Activated CD8-positive, alpha-beta T cell treated with anti-CD3 and anti-CD28 coated beads for 36 hours (primary cell): ENCODE measurements around the gene AFDN. TPM values are rescaled to one million over a fixed set of nuclear protein-coding genes. Genes with fewer than 3 reads are reported as not detected.

Source experiments
- ATAC-seq: fragments of 200-7000 bp; cut with Tn5 transposase; one replicate; pipeline ENCODE4 v1.10.0; 2021; ENCODE audit warnings: mild to moderate bottlenecking, moderate library complexity
- CTCF ChIA-PET: fragments of 350-600 bp; sonication (Branson Sonifier 250); formaldehyde crosslinking; loops from one replicate; lab custom pipeline; 2021; ENCODE audit warnings: antibody characterized with exemption; lab: Charles Lee
- POLR2A ChIA-PET: fragments of 350-600 bp; sonication (Branson Sonifier 250); formaldehyde crosslinking; loops from one replicate; lab custom pipeline; 2021; ENCODE audit warnings: antibody characterized with exemption; lab: Charles Lee
- DNase-seq: peaks from one replicate; pipeline ENCODE4 v3.0.0-alpha.2; 2020
- H3K27ac Mint-ChIP-seq: one replicate; pipeline ENCODE4 v1.8.0; 2021; ENCODE audit warnings: mild to moderate bottlenecking, mixed read lengths
- H3K27me3 Mint-ChIP-seq: one replicate; pipeline ENCODE4 v1.8.0; 2021; ENCODE audit warnings: mixed read lengths
- H3K36me3 Mint-ChIP-seq: one replicate; pipeline ENCODE4 v1.8.0; 2021; ENCODE audit warnings: low read depth, mixed read lengths
- H3K4me1 Mint-ChIP-seq: one replicate; pipeline ENCODE4 v1.8.0; 2021; ENCODE audit warnings: low read depth, mixed read lengths
- H3K4me3 Mint-ChIP-seq: one replicate; pipeline ENCODE4 v1.8.0; 2021; ENCODE audit warnings: mild to moderate bottlenecking, moderate library complexity, mixed read lengths
- H3K9me3 Mint-ChIP-seq: one replicate; pipeline ENCODE4 v1.8.0; 2021; ENCODE audit warnings: mixed read lengths
- intact Hi-C: fragments of 100-400 bp; cut with micrococcal nuclease; formaldehyde crosslinking; loops from one replicate; pipeline ENCODE4 v1.10.0; 2022
- total RNA-seq, 2 experiments: library from RNA; stranded (reverse); gene quantifications; one replicate each; pipeline ENCODE4 v1.2.3, GENCODE V29; 2021
- TF ChIP-seq, protein P1 (sequence below): fragments of 200-600 bp; IDR thresholded peaks from one replicate; pipeline ENCODE4 v1.8.0; 2022; ENCODE audit warnings: antibody characterized with exemption, mild to moderate bottlenecking

Gene AFDN
- total RNA-seq, 2 experiments from 2014 or later: 13.0 to 14.1 TPM

DNA sequence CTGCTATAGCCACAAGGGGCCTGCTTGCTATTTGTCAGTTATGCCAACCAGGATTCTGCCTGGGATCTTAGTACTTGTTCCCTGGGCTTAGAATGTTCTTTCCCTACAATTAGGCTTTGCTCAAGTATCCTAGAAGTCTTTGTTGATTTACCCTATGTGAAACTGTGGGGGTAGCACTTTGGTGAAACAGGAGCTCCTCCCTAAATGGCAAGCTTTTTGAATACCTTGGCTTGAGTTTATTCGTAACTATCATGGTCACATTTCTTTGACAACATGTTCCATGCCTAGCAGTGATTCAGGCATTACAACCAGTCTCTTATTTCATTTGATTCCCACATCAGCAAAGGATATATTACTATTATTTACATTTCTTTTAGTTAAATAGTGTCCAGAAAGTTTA, 21.2 kb downstream of the AFDN start:
- Mint-ChIP-seq H3K27ac (no peak overlapping the region), H3K27me3 (peaks cover 36% of the 10 kb centered on the region), H3K4me3 (no peak overlapping the region), H3K4me1 (no peaks in the 10 kb centered on the region), H3K36me3 (no peaks in the 10 kb centered on the region), H3K9me3 (no peaks in the 10 kb centered on the region)
- DNase-seq: no peak
- TF ChIP-seq, protein P1, sequence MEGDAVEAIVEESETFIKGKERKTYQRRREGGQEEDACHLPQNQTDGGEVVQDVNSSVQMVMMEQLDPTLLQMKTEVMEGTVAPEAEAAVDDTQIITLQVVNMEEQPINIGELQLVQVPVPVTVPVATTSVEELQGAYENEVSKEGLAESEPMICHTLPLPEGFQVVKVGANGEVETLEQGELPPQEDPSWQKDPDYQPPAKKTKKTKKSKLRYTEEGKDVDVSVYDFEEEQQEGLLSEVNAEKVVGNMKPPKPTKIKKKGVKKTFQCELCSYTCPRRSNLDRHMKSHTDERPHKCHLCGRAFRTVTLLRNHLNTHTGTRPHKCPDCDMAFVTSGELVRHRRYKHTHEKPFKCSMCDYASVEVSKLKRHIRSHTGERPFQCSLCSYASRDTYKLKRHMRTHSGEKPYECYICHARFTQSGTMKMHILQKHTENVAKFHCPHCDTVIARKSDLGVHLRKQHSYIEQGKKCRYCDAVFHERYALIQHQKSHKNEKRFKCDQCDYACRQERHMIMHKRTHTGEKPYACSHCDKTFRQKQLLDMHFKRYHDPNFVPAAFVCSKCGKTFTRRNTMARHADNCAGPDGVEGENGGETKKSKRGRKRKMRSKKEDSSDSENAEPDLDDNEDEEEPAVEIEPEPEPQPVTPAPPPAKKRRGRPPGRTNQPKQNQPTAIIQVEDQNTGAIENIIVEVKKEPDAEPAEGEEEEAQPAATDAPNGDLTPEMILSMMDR: no peak
- intact Hi-C loops: no loop called here
- ChIA-PET POLR2A (no interaction called here), CTCF (no interaction called here)
- ATAC-seq: no peak

DNA sequence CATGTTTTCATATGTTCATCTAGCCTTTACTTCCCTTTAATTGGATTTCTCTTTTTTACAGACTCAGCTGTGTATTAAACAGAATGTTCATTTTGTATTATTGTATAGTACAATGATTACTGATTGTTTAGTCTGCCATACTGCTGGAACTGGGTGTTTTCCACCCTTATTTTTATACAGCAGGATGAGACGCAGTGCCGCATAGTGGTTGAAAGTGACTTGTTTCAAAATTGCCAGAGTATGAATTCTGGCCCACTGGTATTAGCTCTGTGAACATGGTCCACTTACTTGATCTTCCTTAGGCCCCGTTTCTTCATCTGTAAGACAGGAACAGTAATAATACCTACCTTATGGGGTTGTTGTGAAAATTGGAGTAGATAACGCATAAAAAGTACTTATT, 22.1 kb downstream of the AFDN start:
- Mint-ChIP-seq H3K9me3 (no peaks in the 10 kb centered on the region), H3K36me3 (no peaks in the 10 kb centered on the region), H3K4me3 (no peak overlapping the region), H3K27ac (no peak overlapping the region), H3K4me1 (no peaks in the 10 kb centered on the region), H3K27me3 (peaks cover 32% of the 10 kb centered on the region)
- TF ChIP-seq, protein P1: no peak
- DNase-seq (no peak), ATAC-seq (no peak)
- ChIA-PET CTCF (no interaction called here), POLR2A (no interaction called here)
- intact Hi-C loops: no loop called here

DNA sequence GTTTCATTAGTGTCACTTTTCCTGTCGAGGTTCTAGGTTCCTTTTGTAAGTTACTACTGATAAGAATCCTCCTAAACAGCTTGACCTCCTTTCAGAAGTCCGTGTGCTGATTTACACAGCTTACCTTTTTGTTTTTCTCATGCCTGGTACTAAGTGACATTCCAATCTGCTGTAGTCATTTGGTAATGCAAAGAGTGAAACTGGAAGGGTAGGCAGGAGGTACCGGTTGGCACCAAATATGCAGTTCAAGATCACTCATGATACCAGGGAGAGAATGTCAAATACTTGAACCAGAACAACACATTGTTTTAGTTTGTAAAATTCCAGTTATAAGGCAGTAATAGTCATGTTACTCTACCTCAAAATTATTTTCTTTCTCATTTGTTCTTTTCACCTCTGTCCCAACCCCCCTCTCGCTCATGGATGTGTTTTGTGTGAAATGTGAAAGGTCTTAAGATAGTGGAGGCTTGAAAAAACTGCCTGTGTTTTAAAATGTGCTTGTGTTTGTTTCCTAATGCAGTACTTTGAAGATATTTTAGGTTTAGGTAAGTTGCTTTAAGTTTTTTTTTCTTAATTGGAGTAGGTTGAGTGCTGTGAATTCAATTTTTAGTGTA, 23.2 kb downstream of the AFDN start:
- Mint-ChIP-seq H3K27ac (no peak overlapping the region), H3K27me3 (peaks cover 32% of the 10 kb centered on the region), H3K4me3 (no peak overlapping the region), H3K36me3 (no peaks in the 10 kb centered on the region), H3K9me3 (no peaks in the 10 kb centered on the region), H3K4me1 (no peaks in the 10 kb centered on the region)
- ChIA-PET CTCF (no interaction called here), POLR2A (no interaction called here)
- TF ChIP-seq, protein P1: no peak
- intact Hi-C loops: no loop called here
- ATAC-seq (no peak), DNase-seq (no peak)

DNA sequence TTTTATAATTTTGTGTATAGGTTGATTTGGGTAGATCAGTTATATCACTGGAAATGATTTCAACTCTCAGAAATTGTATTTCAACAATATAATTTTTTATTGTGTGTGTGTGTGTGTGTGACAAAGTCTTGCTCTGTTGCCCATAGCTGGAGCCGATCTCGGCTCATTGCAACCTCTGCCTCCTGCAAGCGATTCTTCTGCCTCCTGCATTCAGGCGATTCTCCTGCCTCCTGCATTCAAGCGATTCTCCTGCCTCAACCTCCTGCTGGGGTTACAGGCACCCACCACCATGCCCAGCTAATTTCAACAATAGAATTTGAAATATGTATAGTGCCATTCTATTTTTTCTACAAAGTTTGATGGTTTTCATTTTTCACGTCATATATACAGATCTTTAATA, 24.1 kb downstream of the AFDN start:
- CTCF ChIA-PET: no interaction called here
- Mint-ChIP-seq H3K9me3 (no peaks in the 10 kb centered on the region), H3K36me3 (no peaks in the 10 kb centered on the region), H3K27ac (no peak overlapping the region), H3K4me3 (no peak overlapping the region), H3K27me3 (peaks cover 30% of the 10 kb centered on the region), H3K4me1 (no peaks in the 10 kb centered on the region)
- TF ChIP-seq, protein P1: no peak
- intact Hi-C loops: no loop called here
- POLR2A ChIA-PET: no interaction called here
- DNase-seq: no peak
- no peak for ATAC-seq

DNA sequence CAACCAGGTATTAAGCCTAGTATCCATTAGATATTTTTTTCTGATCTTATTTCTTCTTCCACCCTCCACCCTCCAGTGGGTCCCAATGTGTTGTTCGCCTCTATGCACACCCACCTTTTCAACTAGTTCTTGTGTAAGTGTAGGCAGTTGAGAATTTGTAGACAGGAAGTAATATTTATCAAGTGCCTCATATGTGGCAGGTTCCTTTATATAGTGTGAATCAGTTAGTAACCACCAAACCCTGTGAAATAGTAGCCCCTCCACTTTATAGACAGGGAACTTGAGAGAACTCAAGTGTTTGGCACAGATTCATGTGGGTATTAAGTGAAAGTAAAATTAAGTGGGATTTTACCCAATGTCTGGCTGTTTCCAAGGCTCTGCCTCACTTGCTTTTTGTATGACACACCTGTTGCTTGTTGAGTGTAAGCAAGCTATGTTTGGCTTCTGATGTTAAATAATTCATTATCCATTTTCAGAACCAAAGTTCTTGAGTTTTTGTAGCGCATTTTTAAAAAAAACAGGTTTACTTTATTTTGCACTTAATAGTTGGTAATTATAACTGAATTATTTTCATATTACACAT, 24.8 kb downstream of the AFDN start:
- Mint-ChIP-seq H3K9me3 (no peaks in the 10 kb centered on the region), H3K36me3 (no peaks in the 10 kb centered on the region), H3K4me1 (no peaks in the 10 kb centered on the region), H3K4me3 (no peak overlapping the region), H3K27ac (no peak overlapping the region), H3K27me3 (peaks cover 26% of the 10 kb centered on the region)
- no peak for ATAC-seq
- DNase-seq: no peak
- ChIA-PET POLR2A (no interaction called here), CTCF (no interaction called here)
- TF ChIP-seq, protein P1: no peak
- intact Hi-C loops: no loop called here
